Keratinocyte (primary cell): ENCODE results near the gene POU5F2. TPM values are rescaled to one million over a fixed set of nuclear protein-coding genes. Genes with fewer than 3 reads are reported as not detected.

Source experiments
- DNase-seq: peaks from one replicate; pipeline ENCODE4 v3.0.0-alpha.2; 2011; ENCODE audit warnings: low read depth, missing footprints, low spot score
- FAIRE-seq: peaks from 2 replicates; lab custom pipeline; 2011; peaks lifted over from hg19 to GRCh38; lab: Jason Lieb, UNC
- H2AFZ ChIP-seq: 2 replicates; pipeline ENCODE4 v1.6.0; 2012; ENCODE audit warnings: low read length, control low read depth, inconsistent platforms; ENCODE audit not compliant: control insufficient read depth
- H3K27ac ChIP-seq: 2 replicates; pipeline ENCODE4 v1.5.1; 2011; ENCODE audit warnings: low read length; ENCODE audit not compliant: control insufficient read depth, insufficient read depth
- H3K27me3 ChIP-seq: 3 replicates; pipeline ENCODE4 v1.6.0; 2011; ENCODE audit warnings: low read length; ENCODE audit not compliant: control insufficient read depth, insufficient read depth; ENCODE audit errors: extremely low read depth
- H3K36me3 ChIP-seq, 2 experiments: 2 replicates in 1 of 2; 3 replicates in 1 of 2; pipeline ENCODE4 v1.5.1; 2011; ENCODE audit warnings: low read length in 2 of 2, mild to moderate bottlenecking in 1 of 2; ENCODE audit not compliant: control insufficient read depth in 2 of 2, insufficient read depth in 2 of 2; ENCODE audit errors: extremely low read depth in 1 of 2
- H3K4me1 ChIP-seq: 3 replicates; pipeline ENCODE4 v1.5.1; 2011; ENCODE audit warnings: low read length; ENCODE audit not compliant: control insufficient read depth, insufficient read depth; ENCODE audit errors: extremely low read depth
- H3K4me2 ChIP-seq: 3 replicates; pipeline ENCODE4 v1.6.0; 2011; ENCODE audit warnings: low read depth, low read length; ENCODE audit not compliant: control insufficient read depth, insufficient read depth; ENCODE audit errors: extremely low read depth
- H3K4me3 ChIP-seq, 3 experiments: fragments of 200-600 bp in 1 of 3; sonication (generic) in 1 of 3; 2 replicates in 2 of 3; 3 replicates in 1 of 3; pipeline ENCODE4 v1.5.1; 2011 to 2016; ENCODE audit warnings: low read length in 3 of 3, mild to moderate bottlenecking in 3 of 3, control low read depth in 2 of 3, inconsistent platforms in 1 of 3, low read depth in 1 of 3, mixed read lengths in 1 of 3, mixed run types in 1 of 3, moderate library complexity in 1 of 3; ENCODE audit not compliant: control insufficient read depth in 2 of 3, insufficient read depth in 2 of 3; ENCODE audit errors: extremely low read depth in 1 of 3
- H3K79me2 ChIP-seq: 2 replicates; pipeline ENCODE4 v1.6.0; 2012; ENCODE audit warnings: low read length; ENCODE audit not compliant: control insufficient read depth, insufficient read depth
- H3K9ac ChIP-seq: 3 replicates; pipeline ENCODE4 v1.6.0; 2011; ENCODE audit warnings: low read length; ENCODE audit not compliant: control insufficient read depth, insufficient read depth; ENCODE audit errors: extremely low read depth
- H3K9me1 ChIP-seq: 3 replicates; pipeline ENCODE4 v1.6.0; 2011; ENCODE audit warnings: low read length; ENCODE audit not compliant: control insufficient read depth, insufficient read depth; ENCODE audit errors: extremely low read depth
- H3K9me3 ChIP-seq: 2 replicates; pipeline ENCODE4 v1.5.1; 2012; ENCODE audit warnings: low read depth, low read length; ENCODE audit not compliant: control insufficient read depth
- H4K20me1 ChIP-seq: 3 replicates; pipeline ENCODE4 v1.6.0; 2011; ENCODE audit warnings: low read length; ENCODE audit not compliant: control insufficient read depth, insufficient read depth; ENCODE audit errors: extremely low read depth
- CTCF ChIP-seq, 3 experiments: IDR thresholded peaks in 1 of 3; conservative IDR thresholded peaks in 1 of 3; optimal IDR thresholded peaks in 1 of 3; 2 replicates in 2 of 3; 3 replicates in 1 of 3; pipeline versions ENCODE3 to v1.5.1; 2011; ENCODE audit warnings: low read length in 3 of 3, mild to moderate bottlenecking in 3 of 3, moderate library complexity in 2 of 3, control low read depth in 1 of 3, inconsistent platforms in 1 of 3; ENCODE audit not compliant: insufficient read depth in 2 of 3; ENCODE audit errors: extremely low read depth in 1 of 3
- EZH2 ChIP-seq: IDR thresholded peaks from one replicate; pipeline ENCODE4 v1.6.1; 2012; ENCODE audit warnings: inconsistent platforms, mild to moderate bottlenecking, low read length, moderate library complexity
- dilution Hi-C: fragments of 300-500 bp; cut with MboI; formaldehyde crosslinking; loops from one replicate; pipeline ENCODE4 v1.7.0; 2020; ENCODE audit warnings: low sequenced_read_pairs; ENCODE audit not compliant: extremely low pct_ligation_motif_present
- polyA plus RNA-seq, 5 experiments: library from polyadenylated mRNA; depleted of rRNA in 3 of 5; stranded (reverse) in 3 of 5; stranded (forward) in 1 of 5; unstranded in 1 of 5; fragments of >200 nt; gene quantifications; 1 replicate in 1 of 5; 2 replicates in 3 of 5; 3 replicates in 1 of 5; pipeline versions ENCODE4 v1.2.1 to v1.2.3, GENCODE V29; 2011 to 2012; ENCODE audit warnings: missing spikeins in 2 of 5, low read depth in 1 of 5, low replicate concordance in 1 of 5

The POU5F2 gene
- polyA plus RNA-seq, 1 donor (not counting 4 experiments of a cell fraction or from before 2014, with no cell fraction given) = 0.09 TPM

- DNase-seq = no peak
- Histone ChIP-seq H3K4me1 (no peaks in the 10 kb centered on the region), H3K27ac (no peak overlapping the region), H3K9me3 (no peaks in the 10 kb centered on the region), H3K9ac (no peak overlapping the region), H2AFZ (no peak overlapping the region), H3K9me1 (no peaks in the 10 kb centered on the region), H3K4me2 (no peak overlapping the region), H3K27me3 (no peaks in the 10 kb centered on the region), H4K20me1 (no peaks in the 10 kb centered on the region), H3K79me2 (no peaks in the 10 kb centered on the region), H3K4me3 (no peak overlapping the region), H3K36me3 (no peaks in the 10 kb centered on the region)
- FAIRE-seq = no peak
- dilution Hi-C loops = no loop called here
- TF ChIP-seq CTCF (optimal IDR thresholded peaks at IDR 0.05 in 1 of 3, IDR thresholded peaks at IDR 0.05 in 1 of 3, conservative IDR thresholded peaks at IDR 0.05 in 1 of 3; ENCODE audit: extremely low read depth in 1 of 3, insufficient read depth in 2 of 3, low read length in 3 of 3) = no peak
- TF ChIP-seq EZH2 = no peak
These were observed 36.2 kb upstream of the POU5F2 start for GRCh38 chr5:93777620-93778019.

- H2AFZ ChIP-seq = no peak overlapping the region
- DNase-seq (no peak), FAIRE-seq (no peak)
- no peaks in the 10 kb centered on the region for H3K79me2 ChIP-seq
- TF ChIP-seq CTCF (optimal IDR thresholded peaks at IDR 0.05 in 1 of 3, IDR thresholded peaks at IDR 0.05 in 1 of 3, conservative IDR thresholded peaks at IDR 0.05 in 1 of 3; ENCODE audit: extremely low read depth in 1 of 3, insufficient read depth in 2 of 3, low read length in 3 of 3) (no peak), EZH2 (no peak)
- H3K27me3 ChIP-seq = no peaks in the 10 kb centered on the region
- H3K27ac ChIP-seq = no peak overlapping the region
- dilution Hi-C loops = no loop called here
- H3K4me3 ChIP-seq = no peak overlapping the region
- H3K36me3 ChIP-seq = no peaks in the 10 kb centered on the region
- H3K4me2 ChIP-seq = no peak overlapping the region
- H3K9me3 ChIP-seq = no peaks in the 10 kb centered on the region
- no peak overlapping the region for H3K9ac ChIP-seq
- no peaks in the 10 kb centered on the region for H3K9me1 ChIP-seq
- no peaks in the 10 kb centered on the region for H3K4me1 ChIP-seq
- no peaks in the 10 kb centered on the region for H4K20me1 ChIP-seq
These were observed 15.0 kb upstream of the POU5F2 start for GRCh38 chr5:93756372-93756771.
